Fibroblast of peridontal ligament (primary cell): ENCODE data around the gene PDSS2.
A peak's percentile ranks its signal among the peaks of the same experiment; 100 is the strongest.
"Not testable (repeated sequence)": the region's sequence is repeated elsewhere in the genome, so short reads cannot be mapped to it uniquely, and the experiment has no call there.

Experiments used
- DNase-seq: peaks from one replicate; pipeline ENCODE4 v3.0.0-alpha.2; 2010; ENCODE audit errors: extremely low read depth

PDSS2 gene

DNA sequence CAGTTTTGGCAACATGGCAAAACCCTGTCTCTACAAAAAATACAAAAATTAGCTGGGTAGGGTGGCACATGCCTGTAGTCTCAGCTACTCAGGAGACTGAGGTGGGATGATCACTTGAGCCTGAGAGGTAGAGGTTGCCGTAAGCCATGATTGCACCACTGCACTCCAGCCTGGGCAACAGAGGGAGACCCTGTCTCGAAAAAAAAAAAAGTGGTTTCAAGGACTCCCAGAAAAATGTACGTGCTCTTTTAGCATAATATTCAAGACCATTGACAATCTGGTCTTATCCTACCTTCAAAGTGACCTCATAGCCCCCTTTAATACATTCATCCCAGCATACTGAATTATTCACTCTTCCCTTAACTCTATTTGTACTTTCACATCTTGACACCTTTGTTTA lies 16.0 kb upstream of the PDSS2 start:
- DNase-seq: not testable (repeated sequence)

GRCh38 chr6:107473660-107474059 lies 14.3 kb upstream of the PDSS2 start:
- DNase-seq: no peak

DNA sequence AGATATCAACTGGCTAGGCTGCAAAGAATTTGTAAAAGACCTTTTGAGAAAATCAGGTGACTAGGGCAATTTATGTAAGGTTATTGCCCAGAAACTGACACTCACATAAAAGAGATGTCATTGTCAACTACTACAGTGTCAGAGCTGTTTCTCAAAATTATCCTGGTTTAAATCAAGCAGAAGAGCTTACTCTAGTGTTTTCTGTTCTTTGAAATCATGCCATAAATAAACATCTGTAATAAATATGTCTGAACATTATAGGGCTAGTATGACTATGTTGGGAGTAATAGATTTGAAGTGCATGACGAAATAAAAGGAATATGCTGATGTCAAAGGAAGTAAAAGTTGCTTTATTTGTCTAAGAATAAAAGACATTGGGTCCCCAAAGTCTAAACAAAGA lies 11.0 kb upstream of the PDSS2 start:
- no peak for DNase-seq

DNA sequence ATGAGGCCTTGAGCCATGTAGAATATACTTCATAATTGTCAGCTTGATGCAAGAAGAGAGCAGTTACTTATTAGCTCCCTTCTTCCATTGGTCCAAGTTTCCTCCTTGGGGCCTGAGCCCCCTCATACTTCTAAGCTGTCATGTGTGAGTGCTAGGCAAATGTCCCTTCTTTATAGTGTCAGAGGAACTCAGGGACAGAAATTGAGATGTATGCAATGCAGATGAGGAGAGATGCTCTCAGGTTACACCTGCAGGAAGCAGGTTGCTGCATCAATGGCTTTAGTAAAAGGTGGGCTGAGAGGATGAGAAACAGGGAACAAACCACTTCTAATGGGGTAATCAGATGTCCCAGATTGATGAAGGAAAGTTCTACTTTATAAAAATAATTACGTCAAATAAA lies 6.7 kb upstream of the PDSS2 start:
- DNase-seq: no peak

DNA sequence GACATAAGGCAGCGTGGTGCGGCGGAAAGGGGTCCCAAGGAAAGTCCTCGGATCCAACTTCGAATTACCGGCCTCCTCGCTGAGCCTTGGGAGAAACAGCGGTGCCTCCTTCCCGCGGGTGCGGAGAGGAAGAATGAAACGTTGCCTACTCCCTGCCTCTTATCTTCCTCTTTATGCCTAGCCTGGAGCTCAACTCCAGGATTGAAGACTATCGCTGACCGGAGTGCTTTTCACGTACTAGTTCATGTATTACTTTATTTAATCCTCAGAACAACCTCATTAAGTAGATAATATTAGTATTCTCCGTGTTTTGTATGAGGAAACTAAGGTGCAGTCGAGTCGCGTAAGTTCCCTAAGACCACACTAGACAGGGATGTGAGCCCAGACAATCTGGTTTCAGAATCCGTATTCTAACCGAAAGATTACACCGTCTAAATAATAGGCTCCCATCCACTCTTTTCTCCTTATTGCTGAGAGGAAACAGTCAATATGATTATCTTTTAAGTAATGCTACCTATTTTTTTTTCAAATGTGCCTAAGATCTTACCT lies 793 bp upstream of the PDSS2 start:
- peak; percentile 7 for DNase-seq

DNA sequence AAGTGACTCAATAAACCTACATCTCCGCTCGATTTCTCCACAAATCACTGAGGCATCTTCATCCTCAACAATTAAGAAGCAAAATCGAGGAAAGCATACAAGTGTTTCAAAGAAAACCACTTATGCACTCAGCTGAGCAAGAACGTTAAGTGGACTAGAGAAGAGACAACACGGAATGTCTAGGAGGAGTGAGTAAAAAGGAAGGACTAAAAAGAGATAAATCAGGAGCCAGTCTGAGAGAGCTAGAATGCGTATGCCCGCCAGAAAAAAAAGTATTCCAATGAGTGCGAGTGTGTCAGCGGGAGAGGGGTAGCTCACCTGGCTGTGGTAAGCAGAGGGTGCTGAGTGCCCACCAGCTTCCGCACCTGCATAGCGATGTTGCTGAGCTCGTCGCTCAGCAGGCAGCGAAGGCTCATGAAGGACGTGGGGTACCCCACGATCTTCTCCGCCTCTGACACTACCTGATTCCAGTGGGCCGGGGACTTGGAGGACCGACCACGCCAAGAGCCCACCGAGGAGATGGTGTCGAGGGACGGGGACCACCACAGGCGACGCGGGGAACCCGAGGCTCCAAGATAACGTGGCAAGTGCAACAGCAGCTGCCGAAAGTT lies 587 bp downstream of the PDSS2 start:
- DNase-seq: peak; percentile 29

DNA sequence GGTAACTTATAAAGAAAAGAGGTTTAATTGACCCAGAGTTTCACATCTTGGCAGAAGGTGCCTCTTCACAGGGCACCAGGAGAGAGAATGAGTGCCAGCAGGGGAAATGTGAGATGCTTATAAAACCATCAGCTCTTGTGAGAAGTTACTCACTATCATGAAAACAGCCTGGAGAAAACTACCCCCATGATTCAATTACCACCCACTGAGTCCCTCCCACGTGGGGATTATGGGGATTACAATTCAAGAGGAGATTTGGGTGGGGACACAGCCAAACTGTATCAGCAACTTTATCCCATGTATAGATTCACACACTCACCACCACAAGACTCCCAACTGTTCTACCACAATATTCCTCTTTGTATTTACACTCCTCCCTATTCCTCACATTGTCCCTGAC lies 10.6 kb downstream of the PDSS2 start:
- DNase-seq: no peak

DNA sequence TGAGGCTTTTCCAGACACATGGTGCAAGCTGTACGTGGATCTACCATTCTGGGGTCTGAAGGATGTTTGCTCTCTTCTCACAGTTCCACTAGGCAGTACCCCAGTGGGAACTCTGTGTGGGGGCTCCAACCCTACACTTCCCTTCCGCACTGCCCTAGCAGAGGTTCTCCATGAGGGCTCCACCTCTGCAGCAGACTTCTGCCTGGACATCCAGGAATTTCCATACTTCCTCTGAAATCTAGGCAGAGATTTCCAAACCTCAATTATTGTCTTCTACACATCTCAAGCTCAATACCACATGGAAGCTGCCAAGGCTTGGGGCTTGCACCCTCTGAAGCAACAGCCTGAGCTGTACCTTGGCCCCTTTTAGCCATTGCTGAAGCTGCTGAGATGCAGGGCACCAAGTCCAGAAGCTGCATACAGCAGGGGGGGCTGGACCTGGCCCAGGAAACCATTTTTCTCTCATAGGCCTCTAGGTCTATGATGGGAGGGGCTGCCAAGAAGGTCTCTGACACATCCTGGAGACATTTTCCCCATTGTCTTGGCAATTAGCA lies 11.6 kb downstream of the PDSS2 start:
- DNase-seq: no peak

- no peak for DNase-seq
Observed at GRCh38 chr6:107444277-107444676, 15.1 kb downstream of the PDSS2 start.

- DNase-seq: peak; percentile 16
Observed at GRCh38 chr6:107443608-107444267, 15.6 kb downstream of the PDSS2 start.

DNA sequence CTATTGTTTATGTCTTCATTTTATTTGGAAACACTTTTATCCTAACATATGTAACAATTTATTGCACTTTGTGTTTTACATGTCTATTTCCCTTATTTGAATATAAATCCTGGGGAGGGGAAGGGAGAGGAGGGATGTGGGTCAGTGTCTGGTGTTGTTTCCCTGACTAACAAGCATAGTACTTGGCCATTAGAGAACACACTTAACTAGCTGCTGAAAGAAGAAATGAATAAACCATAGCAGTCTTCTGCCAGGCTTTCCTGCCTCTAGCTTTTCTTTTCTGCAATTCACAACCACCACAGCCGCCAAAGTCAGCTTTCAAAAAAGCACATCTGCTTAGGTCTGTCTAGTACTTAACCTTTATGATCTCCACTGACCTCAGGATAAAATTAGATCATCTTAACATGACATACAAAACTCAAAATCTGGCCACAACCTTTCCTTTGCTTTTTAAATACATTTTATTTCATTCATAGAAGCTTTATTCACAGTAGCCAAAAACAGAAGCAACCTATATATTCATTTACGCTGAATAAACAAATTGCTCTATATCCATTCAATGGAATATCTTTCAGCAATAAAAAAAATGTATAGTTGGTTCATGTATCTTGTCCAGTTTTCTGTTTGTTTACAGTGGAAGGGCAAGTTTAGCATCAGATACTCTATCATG lies 16.3 kb downstream of the PDSS2 start:
- no peak for DNase-seq

DNA sequence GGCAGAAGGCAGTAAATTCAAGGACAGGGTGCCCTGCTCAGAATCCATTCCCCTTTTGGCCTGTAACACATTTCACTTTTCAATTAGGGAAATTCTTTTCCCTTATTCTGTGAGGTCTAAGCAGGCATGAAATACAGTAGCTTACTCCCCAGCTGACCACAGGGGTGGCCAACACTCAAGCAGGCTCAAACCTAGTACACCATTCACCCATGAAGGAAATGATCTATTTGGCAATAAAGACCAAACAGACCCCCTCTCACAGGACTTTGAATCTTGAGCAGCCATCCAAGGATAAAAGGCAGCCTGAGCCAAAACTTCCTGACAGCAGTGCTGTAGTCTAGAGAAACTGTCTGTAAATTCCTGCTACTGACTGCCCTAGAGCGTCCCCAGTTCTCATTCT lies 17.7 kb downstream of the PDSS2 start:
- DNase-seq: no peak

GRCh38 chr6:107440936-107441335 lies 18.4 kb downstream of the PDSS2 start:
- DNase-seq: no peak

- no peak for DNase-seq
Observed at GRCh38 chr6:107439406-107439805, 20.0 kb downstream of the PDSS2 start.

DNA sequence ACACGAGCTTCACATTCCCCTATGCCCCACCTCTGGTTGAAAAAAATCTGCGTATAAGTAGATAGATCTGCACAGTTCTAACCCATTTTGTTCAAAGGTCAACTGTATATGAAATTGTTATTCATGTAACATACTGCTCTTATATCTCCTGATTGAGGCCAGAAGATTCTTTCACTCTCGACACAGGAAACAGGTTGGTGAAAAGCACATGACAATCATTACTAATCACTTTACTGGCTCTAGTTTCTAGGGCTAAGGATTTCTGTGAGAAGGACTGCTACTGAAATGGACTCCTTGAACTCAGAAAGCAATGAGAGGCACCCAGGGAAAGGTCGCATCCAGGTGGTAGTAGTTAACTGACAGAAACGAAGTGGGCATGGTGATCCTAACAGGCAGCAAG lies 21.7 kb downstream of the PDSS2 start:
- no peak for DNase-seq

DNA sequence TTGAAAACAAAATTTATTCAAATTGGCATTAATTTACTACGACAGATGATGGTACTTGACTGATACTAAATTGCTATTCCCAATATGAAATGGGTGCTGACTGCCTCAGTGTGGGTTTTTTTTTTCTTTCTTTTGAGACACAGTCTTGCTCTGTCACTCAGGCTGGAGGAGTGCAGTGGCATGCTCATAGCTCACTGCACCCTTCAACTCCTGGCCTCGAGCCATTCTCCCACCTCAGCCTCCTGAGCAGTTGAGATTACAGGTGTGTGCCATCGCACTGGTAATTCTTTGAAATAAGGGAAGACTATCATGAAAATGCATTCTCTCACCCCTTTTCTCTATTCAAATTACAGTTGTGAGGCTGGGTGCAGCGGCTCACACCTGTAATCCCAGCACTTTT lies 22.5 kb downstream of the PDSS2 start:
- no peak for DNase-seq

GRCh38 chr6:107435798-107436197 lies 23.6 kb downstream of the PDSS2 start:
- peak; percentile 68 for DNase-seq

- no peak for DNase-seq
Observed at GRCh38 chr6:107434812-107435211, 24.6 kb downstream of the PDSS2 start.

DNA sequence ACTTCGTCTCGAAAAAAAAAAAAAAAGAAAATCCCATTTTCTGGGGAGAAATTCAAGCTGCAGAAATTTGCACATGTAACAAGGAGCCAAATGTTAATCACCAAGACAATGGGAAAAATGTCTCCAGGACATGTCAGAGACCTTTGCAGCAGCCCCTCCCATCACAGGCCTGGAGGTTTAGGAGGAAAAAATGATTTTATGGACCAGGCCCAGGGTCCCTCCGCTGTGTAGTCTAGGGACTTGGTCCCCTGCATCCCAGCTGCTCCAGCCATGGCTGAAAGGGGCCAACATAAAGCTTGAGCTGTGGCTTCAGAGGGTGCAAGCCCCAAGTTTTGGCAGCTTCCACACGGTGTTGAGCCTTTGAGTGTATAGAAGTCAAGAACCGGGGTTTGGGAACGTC lies 33.4 kb downstream of the PDSS2 start:
- not testable (repeated sequence) for DNase-seq

DNA sequence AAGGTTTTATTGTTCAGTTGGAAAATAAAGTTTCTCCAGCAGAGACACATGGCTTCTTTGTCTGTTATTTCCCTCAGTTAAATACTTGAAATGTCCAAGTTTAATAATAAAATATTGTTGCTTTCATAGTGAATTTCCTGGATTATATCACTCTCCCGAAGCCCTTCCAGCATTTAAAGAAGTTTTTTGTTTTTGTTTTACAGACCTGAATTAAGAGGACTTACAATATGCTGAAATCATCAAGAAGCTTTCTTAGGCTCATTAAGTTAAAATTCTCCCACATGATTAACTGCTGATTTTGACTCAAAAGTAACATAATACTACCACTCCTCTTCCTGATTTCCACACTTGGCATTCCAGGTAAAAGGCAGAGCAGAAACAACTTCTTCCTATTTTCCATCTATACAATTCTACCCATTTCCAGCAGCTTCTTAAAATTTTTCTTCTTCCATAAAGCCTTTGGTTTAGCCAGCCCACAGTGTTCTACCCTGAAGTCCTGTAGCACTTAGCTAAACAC lies 35.8 kb downstream of the PDSS2 start:
- DNase-seq: no peak

DNA sequence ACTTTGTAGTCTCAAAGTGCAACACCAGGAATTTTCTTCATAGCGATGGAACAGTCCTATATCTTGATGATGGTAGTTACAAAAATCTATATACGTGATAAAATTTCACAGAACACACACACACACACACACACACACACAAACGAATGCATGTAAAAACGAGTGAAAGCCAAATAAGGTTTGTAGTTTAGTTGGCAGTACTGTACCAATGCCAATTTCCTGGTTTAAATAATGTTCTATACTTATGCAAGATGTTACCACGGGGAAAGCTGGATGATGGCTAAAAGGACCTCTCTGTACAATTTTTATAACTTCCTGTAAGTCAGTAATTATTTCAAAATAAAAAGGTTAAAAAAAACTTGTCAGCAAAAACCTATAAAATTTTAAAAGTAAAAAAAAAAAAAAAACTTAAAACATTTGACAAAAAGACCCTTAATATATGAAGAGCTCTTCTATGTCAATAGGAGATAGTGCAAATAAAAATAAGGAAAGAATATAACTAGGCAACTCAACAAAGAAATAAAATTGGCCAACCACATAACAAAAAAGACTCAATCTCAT lies 37.6 kb downstream of the PDSS2 start:
- DNase-seq: no peak

DNA sequence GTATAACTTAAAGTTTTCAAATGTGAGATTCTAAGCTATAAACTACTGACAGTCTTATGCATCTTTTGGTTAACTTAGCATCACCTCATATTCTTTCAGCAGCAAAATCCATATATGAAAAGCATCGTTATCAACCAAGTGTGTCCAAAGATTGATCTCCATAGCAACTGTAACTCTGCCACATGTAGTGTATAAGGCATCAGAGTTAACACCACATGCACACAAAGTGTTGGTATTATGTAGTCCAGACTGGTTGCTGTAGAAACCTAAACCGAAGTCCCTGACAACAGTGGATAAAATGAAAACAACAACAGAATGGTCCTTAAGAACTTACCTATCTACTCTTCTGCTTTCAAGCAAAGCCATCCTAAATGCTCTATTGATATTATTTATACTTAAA lies 39.6 kb downstream of the PDSS2 start:
- peak; percentile 25 for DNase-seq
